Measurements from ENCODE around the gene HADHA. TPM values are rescaled to one million over a fixed set of nuclear protein-coding genes. Genes with fewer than 3 reads are reported as not detected.

The HADHA gene
- total RNA-seq, 1 experiment from 2014 or later, result 112 TPM

- H3K27me3 Mint-ChIP-seq (ENCODE audit: low read depth), result no peaks in the 10 kb centered on the region
- Histone ChIP-seq H3K23ac (ENCODE audit: insufficient read length, low read depth, low read length) (no peak overlapping the region), H2BK120ac (ENCODE audit: low read depth, low read length, poor library complexity, severe bottlenecking) (no peak overlapping the region), H4K8ac (replicated peaks; ENCODE audit: insufficient read length, low read depth, low read length) (no peak overlapping the region), H3K9ac (ENCODE audit: extremely low read depth, insufficient read length, low read length) (no peak overlapping the region), H3K79me2 (ENCODE audit: insufficient read depth, low read length) (no peaks in the 10 kb centered on the region), H4K91ac (ENCODE audit: insufficient read length, low read depth, low read length) (no peak overlapping the region), H3K56ac (ENCODE audit: insufficient read length, low read depth, low read length) (no peak overlapping the region), H2AFZ (ENCODE audit: low read length) (no peak overlapping the region), H3K79me1 (ENCODE audit: insufficient read depth, low read depth, low read length, poor library complexity, severe bottlenecking) (no peaks in the 10 kb centered on the region), H3K23me2 (ENCODE audit: insufficient read length, low read depth, low read length, poor library complexity, severe bottlenecking) (no peaks in the 10 kb centered on the region), H2AK5ac (ENCODE audit: insufficient read length, low read length) (no peak overlapping the region), H2BK12ac (ENCODE audit: insufficient read length, low read depth, low read length) (no peak overlapping the region), H2BK20ac (ENCODE audit: low read depth, low read length, poor library complexity, severe bottlenecking) (no peak overlapping the region), H3K27ac (ENCODE audit: insufficient read length, low read depth, low read length) (no peak overlapping the region), H3K18ac (ENCODE audit: insufficient read length, low read depth, low read length) (no peak overlapping the region), H2BK15ac (ENCODE audit: low read depth, low read length) (no peak overlapping the region), H3K4me2 (ENCODE audit: insufficient read depth, insufficient read length, low read length) (no peak overlapping the region), H4K5ac (ENCODE audit: insufficient read length, low read depth, low read length) (no peak overlapping the region), H4K20me1 (ENCODE audit: control insufficient read depth, insufficient read depth, insufficient read length) (no peaks in the 10 kb centered on the region), H3K9me3 (ENCODE audit: control insufficient read depth, low read depth, low read length) (no peaks in the 10 kb centered on the region), H3K4ac (ENCODE audit: low read depth, low read length) (no peak overlapping the region), H3K4me1 (ENCODE audit: insufficient read depth, low read length) (no peaks in the 10 kb centered on the region), H2BK5ac (ENCODE audit: insufficient read length, low read length) (no peak overlapping the region), H3T11ph (ENCODE audit: low read length) (no peak overlapping the region), H3K27me3 (ENCODE audit: insufficient read depth, low read length) (no peaks in the 10 kb centered on the region), H3K14ac (ENCODE audit: insufficient read depth, low read length) (no peak overlapping the region)
- WGBS (ENCODE audit: extremely low coverage, insufficient read length, low lambda C conversion rate), result no CpG with 5 or more reads among the region's 2 CpGs
- DNase-seq, result no peak
- H3K4me1 Mint-ChIP-seq, result no peaks in the 10 kb centered on the region
- TF ChIP-seq CTCF (conservative IDR thresholded peaks at IDR 0.05), result no peak
- no peaks in the 10 kb centered on the region for H3K9me3 Mint-ChIP-seq
- H3K4me3 Mint-ChIP-seq, result no peak overlapping the region
- no peak overlapping the region for H3K27ac Mint-ChIP-seq
- peaks cover 8 to 50% (median 40%) of the 10 kb centered on the region in 3 experiments for H3K36me3 Mint-ChIP-seq (ENCODE audit: insufficient read depth in 1 of 3, low read depth in 3 of 3)
Measured at GRCh38 chr2:26281226-26281625, 36.8 kb upstream of the HADHA start.

All from H9 (cell line).